DOHH2 (cell line): Measurements from ENCODE around the gene PREX1.

Experiments
- H3F3A ChIP-seq: fragments of 200-600 bp; sonication (generic), shearing (Covaris generic); 2 replicates; pipeline ENCODE4 v1.6.0; 2016; ENCODE audit warnings: antibody characterized with exemption, mild to moderate bottlenecking; ENCODE audit not compliant: control insufficient read depth, insufficient read depth
- H3K27ac ChIP-seq: fragments of 200-600 bp; sonication (generic); 2 replicates; pipeline ENCODE4 v1.5.1; 2014; ENCODE audit warnings: low read depth, mild to moderate bottlenecking, low read length, moderate library complexity
- H3K27me3 ChIP-seq: fragments of 200-600 bp; sonication (generic); 2 replicates; pipeline ENCODE4 v1.6.1; 2014; ENCODE audit warnings: mild to moderate bottlenecking, low read length, mixed read lengths; ENCODE audit not compliant: control insufficient read depth
- H3K36me3 ChIP-seq: fragments of 200-600 bp; sonication (generic); 2 replicates; pipeline ENCODE4 v1.6.1; 2014; ENCODE audit warnings: mild to moderate bottlenecking, low read length, moderate library complexity, mixed read lengths; ENCODE audit not compliant: control insufficient read depth
- H3K4me1 ChIP-seq: fragments of 200-600 bp; sonication (generic); 2 replicates; pipeline ENCODE4 v1.6.1; 2014; ENCODE audit warnings: mild to moderate bottlenecking, low read length, mixed read lengths; ENCODE audit not compliant: control insufficient read depth
- H3K4me2 ChIP-seq: fragments of 200-600 bp; sonication (generic); 2 replicates; pipeline ENCODE4 v1.6.0; 2014; ENCODE audit warnings: mild to moderate bottlenecking, low read length, moderate library complexity
- H3K4me3 ChIP-seq: fragments of 200-600 bp; sonication (generic); 2 replicates; pipeline ENCODE4 v1.5.1; 2014; ENCODE audit warnings: mild to moderate bottlenecking, low read length, mixed read lengths
- H3K79me2 ChIP-seq: fragments of 200-600 bp; sonication (generic); 2 replicates; pipeline ENCODE4 v1.6.1; 2014; ENCODE audit warnings: mild to moderate bottlenecking, low read length, mixed read lengths; ENCODE audit not compliant: control insufficient read depth
- H3K9me2 ChIP-seq: fragments of 200-600 bp; sonication (generic); replicated peaks from 2 replicates; pipeline ENCODE4 v1.6.1; 2014; ENCODE audit warnings: mild to moderate bottlenecking, low read length, mixed read lengths; ENCODE audit not compliant: control insufficient read depth
- H3K9me3 ChIP-seq: fragments of 200-600 bp; sonication (generic); 2 replicates; pipeline ENCODE4 v1.6.1; 2014; ENCODE audit warnings: antibody characterized with exemption, low read length, mixed read lengths; ENCODE audit not compliant: control insufficient read depth, insufficient read depth
- H4K20me1 ChIP-seq: fragments of 200-600 bp; sonication (generic); 2 replicates; pipeline ENCODE4 v1.6.0; 2014; ENCODE audit warnings: low read depth, mild to moderate bottlenecking, antibody characterized with exemption, low read length, moderate library complexity; ENCODE audit not compliant: control insufficient read depth, insufficient read depth
- CTCF ChIP-seq: fragments of 200-600 bp; sonication (generic); IDR thresholded peaks from one replicate; pipeline ENCODE4 v1.5.1; 2014; ENCODE audit warnings: antibody characterized with exemption, mild to moderate bottlenecking, low read depth, low read length; ENCODE audit not compliant: poor library complexity, severe bottlenecking
- EZH2phosphoT487 ChIP-seq: fragments of 200-600 bp; sonication (generic); IDR thresholded peaks from 2 replicates; pipeline ENCODE4 v1.6.1; 2017; ENCODE audit warnings: borderline replicate concordance, mild to moderate bottlenecking, antibody characterized with exemption, low read length, moderate library complexity, mixed read lengths

PREX1 gene

GRCh38 chr20:48630342-48631075 lies 197.3 kb downstream of the PREX1 start:
- no peaks in the 10 kb centered on the region for H3K9me2 ChIP-seq
- no peak overlapping the region for H3K27ac ChIP-seq
- H3K4me3 ChIP-seq: no peak overlapping the region
- TF ChIP-seq EZH2phosphoT487 (no peak), CTCF (no peak)
- H3K4me1 ChIP-seq: no peaks in the 10 kb centered on the region
- no peaks in the 10 kb centered on the region for H4K20me1 ChIP-seq
- no peaks in the 10 kb centered on the region for H3K9me3 ChIP-seq
- no peaks in the 10 kb centered on the region for H3F3A ChIP-seq
- no peaks in the 10 kb centered on the region for H3K79me2 ChIP-seq
- no peaks in the 10 kb centered on the region for H3K36me3 ChIP-seq
- H3K27me3 ChIP-seq: no peaks in the 10 kb centered on the region
- H3K4me2 ChIP-seq: no peak overlapping the region

DNA sequence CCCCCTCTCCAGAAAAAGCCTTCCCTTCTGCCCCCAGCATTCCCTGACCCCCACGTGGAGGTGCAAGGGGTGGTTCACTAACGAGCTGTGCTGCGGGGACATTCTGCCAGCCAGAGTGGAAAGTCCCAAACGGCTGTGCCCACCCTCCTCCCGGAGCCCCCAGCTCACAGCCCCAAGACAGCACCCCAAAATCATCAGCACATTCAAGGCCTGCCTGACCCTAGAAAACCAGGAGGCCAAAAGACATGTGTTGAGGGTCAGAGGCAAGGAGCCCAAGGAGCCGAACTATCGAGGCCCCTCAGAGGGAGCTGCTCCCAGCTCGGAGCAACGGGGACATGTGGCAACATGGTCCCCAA lies 197.9 kb downstream of the PREX1 start:
- Histone ChIP-seq H3K4me2 (no peak overlapping the region), H3F3A (no peaks in the 10 kb centered on the region), H3K9me2 (no peaks in the 10 kb centered on the region), H3K4me3 (no peak overlapping the region), H3K27ac (no peak overlapping the region), H3K9me3 (no peaks in the 10 kb centered on the region), H3K4me1 (no peaks in the 10 kb centered on the region), H3K79me2 (no peaks in the 10 kb centered on the region), H4K20me1 (no peaks in the 10 kb centered on the region), H3K27me3 (no peaks in the 10 kb centered on the region), H3K36me3 (no peaks in the 10 kb centered on the region)
- TF ChIP-seq CTCF: no peak
- no peak for TF ChIP-seq EZH2phosphoT487

DNA sequence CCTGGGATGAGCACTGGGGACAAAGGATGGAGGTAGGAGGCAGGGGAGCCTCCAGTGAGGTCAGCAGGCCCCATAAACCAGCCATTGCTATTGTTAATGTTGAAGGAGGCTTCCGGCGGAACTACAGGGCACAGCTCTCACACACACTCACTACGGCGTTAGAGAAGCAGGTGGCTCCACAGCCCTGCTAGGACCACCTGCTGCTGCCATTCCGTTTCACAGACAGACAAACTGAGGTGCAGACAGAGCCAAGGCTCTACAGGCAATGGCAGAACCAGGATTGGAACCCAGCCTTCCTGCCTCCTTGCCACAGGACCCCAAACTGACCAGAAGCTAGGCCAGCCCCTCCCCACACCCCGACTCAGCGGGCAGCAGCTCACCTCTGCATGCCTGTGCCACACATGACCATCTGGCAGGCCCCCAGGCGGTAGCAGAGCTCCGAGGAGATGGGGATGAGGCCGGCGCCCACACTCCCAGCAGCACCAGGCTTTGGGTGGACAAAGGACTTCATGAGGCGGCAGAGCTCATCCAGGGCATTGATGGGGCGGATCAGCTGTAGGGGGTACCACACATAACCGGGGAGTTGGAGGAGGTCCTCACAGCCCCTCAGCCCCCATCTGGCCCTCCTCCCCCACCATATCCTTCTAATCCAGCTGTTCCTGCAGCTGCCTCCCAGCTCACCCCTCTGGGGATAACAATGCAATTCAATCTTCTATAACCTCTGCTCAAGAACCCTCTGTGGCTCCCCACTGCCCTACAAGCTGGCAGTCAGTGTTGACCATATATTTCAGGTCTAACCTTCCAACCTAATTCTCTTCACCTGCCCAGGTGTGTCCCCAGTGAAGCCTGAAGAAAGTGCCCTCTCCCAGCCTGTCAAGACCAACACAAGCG lies 198.5 kb downstream of the PREX1 start:
- Histone ChIP-seq H4K20me1 (no peaks in the 10 kb centered on the region), H3K79me2 (no peaks in the 10 kb centered on the region), H3K9me3 (no peaks in the 10 kb centered on the region), H3K4me3 (no peak overlapping the region), H3K9me2 (no peaks in the 10 kb centered on the region), H3K27ac (no peak overlapping the region), H3K36me3 (no peaks in the 10 kb centered on the region), H3F3A (no peaks in the 10 kb centered on the region), H3K4me2 (no peak overlapping the region), H3K4me1 (no peaks in the 10 kb centered on the region), H3K27me3 (no peaks in the 10 kb centered on the region)
- TF ChIP-seq CTCF (no peak), EZH2phosphoT487 (no peak)
